Measurements from ENCODE around the gene AFAP1.

Gene AFAP1

DNA sequence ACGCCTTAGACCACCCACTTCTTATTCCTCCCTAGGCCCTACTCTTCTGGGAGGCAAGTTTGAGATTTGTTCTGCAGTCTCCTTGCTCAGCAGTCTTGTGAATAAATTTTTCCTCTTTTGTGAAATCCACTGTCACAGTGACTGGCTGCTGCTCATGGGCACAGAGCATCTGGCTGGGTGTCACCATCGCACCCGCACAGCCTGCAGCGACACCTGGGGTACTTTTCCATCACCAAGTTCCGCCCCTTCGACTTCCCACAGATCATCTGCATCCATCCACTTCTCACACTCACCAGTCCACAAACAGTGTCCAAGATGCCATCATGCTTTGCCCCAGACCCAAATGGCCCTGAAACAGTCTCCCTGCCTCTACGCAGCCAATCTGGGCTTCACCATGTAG lies 36.4 kb upstream of the AFAP1 start:
- DNase-seq (ENCODE audit: low read depth) = no peak
- TF ChIP-seq, protein P1, sequence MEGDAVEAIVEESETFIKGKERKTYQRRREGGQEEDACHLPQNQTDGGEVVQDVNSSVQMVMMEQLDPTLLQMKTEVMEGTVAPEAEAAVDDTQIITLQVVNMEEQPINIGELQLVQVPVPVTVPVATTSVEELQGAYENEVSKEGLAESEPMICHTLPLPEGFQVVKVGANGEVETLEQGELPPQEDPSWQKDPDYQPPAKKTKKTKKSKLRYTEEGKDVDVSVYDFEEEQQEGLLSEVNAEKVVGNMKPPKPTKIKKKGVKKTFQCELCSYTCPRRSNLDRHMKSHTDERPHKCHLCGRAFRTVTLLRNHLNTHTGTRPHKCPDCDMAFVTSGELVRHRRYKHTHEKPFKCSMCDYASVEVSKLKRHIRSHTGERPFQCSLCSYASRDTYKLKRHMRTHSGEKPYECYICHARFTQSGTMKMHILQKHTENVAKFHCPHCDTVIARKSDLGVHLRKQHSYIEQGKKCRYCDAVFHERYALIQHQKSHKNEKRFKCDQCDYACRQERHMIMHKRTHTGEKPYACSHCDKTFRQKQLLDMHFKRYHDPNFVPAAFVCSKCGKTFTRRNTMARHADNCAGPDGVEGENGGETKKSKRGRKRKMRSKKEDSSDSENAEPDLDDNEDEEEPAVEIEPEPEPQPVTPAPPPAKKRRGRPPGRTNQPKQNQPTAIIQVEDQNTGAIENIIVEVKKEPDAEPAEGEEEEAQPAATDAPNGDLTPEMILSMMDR (conservative IDR thresholded peaks at IDR 0.05; ENCODE audit: low read depth, low read length) = no peak
- H3K4me3 ChIP-seq (ENCODE audit: low read length) = no peak overlapping the region

DNA sequence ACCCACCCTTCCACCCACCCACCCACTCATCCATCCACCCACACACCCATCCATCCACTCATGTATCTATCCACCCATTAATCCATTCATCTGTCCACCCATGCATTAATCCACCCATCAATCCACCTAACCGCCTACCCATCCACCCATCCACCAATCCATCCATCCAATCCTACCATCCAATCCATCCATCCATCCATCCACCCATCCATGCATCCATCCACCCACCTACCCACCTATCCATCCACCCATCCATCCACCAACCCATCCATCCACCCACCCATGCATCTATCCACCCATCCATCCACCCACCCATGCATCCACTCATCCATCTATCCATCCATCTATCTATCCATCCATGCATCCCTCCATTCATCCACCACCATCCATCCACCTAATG lies 34.8 kb upstream of the AFAP1 start:
- H3K4me3 ChIP-seq (ENCODE audit: low read length) = no peak overlapping the region
- DNase-seq (ENCODE audit: low read depth) = no peak
- TF ChIP-seq, protein P1 (conservative IDR thresholded peaks at IDR 0.05; ENCODE audit: low read depth, low read length) = no peak

DNA sequence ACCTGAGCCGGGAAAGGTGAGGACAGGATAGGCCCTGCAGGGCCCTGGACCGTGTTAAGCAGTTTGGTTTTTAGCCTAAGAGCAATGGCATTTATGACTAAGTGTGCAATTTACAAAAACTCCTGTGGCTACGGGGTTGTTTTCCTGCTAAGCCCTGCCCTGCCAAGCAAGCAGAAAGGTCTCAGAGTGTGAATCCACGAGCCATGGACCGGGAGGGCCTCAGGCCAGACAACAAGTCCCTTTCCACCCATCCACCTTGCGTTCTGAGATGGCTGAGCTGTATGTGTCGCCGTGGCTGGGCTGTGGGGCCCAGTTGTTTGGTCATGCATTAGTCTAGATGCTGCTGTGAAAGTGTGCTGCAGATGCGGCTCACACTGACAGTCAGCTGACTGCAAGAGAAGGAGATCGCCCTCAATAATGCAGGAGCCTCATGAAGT lies 33.9 kb upstream of the AFAP1 start:
- no peak for DNase-seq (ENCODE audit: low read depth)
- no peak overlapping the region for H3K4me3 ChIP-seq (ENCODE audit: low read length)
- TF ChIP-seq, protein P1 (conservative IDR thresholded peaks at IDR 0.05; ENCODE audit: low read depth, low read length) = no peak

DNA sequence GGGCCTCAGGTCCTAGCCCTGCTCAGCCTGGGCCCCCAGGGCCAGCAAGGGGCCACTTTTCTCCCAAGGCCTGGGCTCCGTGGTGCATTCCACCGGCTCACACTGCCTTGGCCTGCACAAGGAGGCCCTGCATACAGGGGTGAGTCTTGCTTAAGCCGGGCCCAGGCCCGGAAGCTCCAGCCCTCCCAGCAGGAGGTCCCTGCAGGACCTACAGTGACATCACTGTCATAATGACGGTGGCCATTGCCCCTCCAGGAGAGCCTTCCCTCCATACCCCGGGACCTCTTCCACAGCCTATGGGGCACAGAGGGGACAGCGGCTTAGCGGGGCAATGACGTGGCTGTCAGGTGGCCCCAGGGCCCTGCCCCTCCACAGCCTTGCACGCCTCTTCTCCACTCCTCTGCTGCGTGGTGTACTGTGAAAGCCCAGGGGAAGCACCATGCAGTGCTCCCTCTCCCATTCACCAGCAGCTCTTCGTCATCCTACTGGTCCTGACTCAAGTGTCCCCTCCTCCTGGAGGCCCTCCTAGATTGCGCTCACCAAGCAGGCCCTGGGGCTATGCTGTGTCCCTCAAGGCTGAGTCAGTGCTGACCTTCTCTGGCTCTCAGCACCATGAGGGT lies 32.3 kb upstream of the AFAP1 start:
- TF ChIP-seq, protein P1 (conservative IDR thresholded peaks at IDR 0.05; ENCODE audit: low read depth, low read length) = no peak
- H3K4me3 ChIP-seq (ENCODE audit: low read length) = no peak overlapping the region
- DNase-seq (ENCODE audit: low read depth) = no peak

DNA sequence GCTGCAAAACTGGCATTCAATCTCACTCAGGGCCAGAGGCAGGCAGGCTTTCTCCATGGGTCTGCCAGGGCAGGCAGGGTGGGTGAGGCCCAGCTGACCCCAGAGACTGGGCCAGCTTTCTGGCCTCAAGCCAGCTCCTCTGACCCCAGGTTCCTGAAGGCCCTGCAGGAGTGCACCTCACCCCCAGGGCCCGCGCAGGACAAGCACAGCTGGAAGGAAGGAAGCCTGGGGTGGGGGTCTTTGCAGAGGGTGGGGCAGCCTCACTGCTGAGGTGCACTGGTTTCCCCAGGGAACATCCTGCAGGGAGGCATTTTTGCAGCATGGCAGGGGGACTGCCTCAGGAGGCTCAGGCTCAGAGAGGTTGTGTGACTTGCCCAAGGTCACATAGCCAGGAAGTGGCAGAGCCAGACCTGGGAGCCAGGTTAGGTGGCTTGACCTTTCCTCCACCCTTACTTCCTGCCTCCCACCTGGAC lies 31.5 kb upstream of the AFAP1 start:
- H3K4me3 ChIP-seq (ENCODE audit: low read length) = no peak overlapping the region
- no peak for DNase-seq (ENCODE audit: low read depth)
- TF ChIP-seq, protein P1 (conservative IDR thresholded peaks at IDR 0.05; ENCODE audit: low read depth, low read length) = no peak

DNA sequence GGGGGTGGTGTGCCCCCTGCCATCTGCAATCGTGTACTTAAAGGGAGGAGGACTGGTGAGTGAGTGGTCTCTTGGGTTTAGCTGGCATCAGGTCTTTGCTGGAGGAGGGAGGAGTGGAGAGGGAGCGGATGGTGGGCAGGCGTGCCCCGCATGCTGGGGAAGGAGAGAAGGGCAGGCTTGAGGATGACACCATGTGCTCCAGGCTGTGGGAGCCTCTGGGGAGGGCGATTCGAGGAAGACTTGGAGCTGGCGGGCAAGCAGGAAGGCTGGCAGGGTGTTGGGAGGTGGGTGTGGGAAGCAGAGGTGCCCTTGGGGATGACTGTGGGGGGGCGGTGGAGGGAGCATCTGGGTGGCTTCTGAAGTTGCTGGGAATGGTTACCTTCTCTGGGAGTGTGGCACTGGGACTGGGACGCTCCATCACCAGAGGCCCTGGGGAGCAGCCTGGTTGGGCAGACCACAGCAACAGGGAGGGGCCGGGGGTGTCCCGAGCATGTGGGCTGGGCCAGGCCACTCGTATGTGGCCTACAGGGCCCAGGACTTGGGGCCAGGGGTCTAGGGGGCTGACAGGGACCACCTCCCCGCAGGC lies 30.8 kb upstream of the AFAP1 start:
- H3K4me3 ChIP-seq (ENCODE audit: low read length) = peak overlapping the region; percentile 1
- DNase-seq (ENCODE audit: low read depth) = no peak
- TF ChIP-seq, protein P1 (conservative IDR thresholded peaks at IDR 0.05; ENCODE audit: low read depth, low read length) = no peak

All from retinal pigment epithelial cell (primary cell).